NB4 (cell line): ENCODE results near the gene STK38.

Experiments used
- CTCF ChIP-seq: IDR thresholded peaks from one replicate; pipeline ENCODE4 v1.5.1; 2012; ENCODE audit warnings: low read depth, low read length
- MYC ChIP-seq: IDR thresholded peaks from 2 replicates; pipeline ENCODE4 v1.6.1; 2011; ENCODE audit warnings: low read depth, low read length
- POLR2A ChIP-seq: IDR thresholded peaks from 2 replicates; pipeline ENCODE4 v1.6.1; 2011; ENCODE audit warnings: mild to moderate bottlenecking; ENCODE audit not compliant: insufficient read length; ENCODE audit errors: extremely low read depth

- no peak for TF ChIP-seq CTCF
- TF ChIP-seq MYC: no peak
- no peak for TF ChIP-seq POLR2A
These were observed 85.6 kb downstream of the STK38 start for GRCh38 chr6:36461646-36462045.
